Dermis microvascular lymphatic vessel endothelial cell (primary cell): ENCODE measurements around the gene APOL2. TPM values are rescaled to one million over a fixed set of nuclear protein-coding genes. Genes with fewer than 3 reads are reported as not detected.
"Not testable (repeated sequence)": the region's sequence is repeated elsewhere in the genome, so short reads cannot be mapped to it uniquely, and the experiment has no call there.

Experiments
- DNase-seq, 2 donors: peaks; one replicate each; pipeline versions ENCODE4 v3.0.0 to v3.0.0-alpha.2; 2010; ENCODE audit warnings: low read depth in 2 of 2
- total RNA-seq: library from RNA; depleted of rRNA; stranded (reverse); fragments of >200 nt; gene quantifications from 2 replicates; pipeline ENCODE4 v1.2.1, GENCODE V29; 2014

Gene APOL2
- total RNA-seq, 1 donor from 2014 or later: 37.9 TPM

DNA sequence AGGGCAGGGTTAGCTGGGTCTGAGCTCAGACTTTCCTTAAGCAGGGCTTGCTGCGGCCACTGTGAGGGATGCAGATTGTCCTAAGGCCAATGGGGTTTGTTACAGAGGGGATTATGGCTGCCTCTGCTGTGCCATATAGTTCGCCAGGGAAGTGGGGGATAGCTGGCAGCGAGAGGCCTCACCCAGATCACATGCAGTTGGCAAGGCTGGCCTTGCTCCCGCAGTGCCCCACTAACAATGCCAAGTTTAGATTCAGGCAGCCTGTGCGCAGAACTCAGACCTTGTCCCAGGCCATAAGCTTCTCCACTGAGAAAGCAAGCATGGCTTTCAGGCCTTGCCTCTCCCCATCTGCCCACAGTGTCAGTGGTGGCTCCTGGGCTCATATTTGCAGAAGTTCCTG, 4.7 kb upstream of the APOL2 start:
- no peak for DNase-seq

DNA sequence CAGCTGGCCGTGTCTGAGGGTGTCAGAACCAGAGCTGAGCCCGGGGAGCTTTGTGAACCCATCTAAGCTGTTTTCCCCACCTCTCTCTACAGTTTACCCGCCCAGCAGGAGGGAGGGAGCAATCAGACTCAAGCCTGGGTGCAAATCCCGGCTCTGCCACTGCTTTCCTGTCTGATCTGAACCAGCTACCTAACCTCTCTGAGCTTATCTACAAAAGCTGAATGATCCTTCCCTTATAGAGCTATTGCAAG, 252 bp downstream of the APOL2 start:
- no peak for DNase-seq

DNA sequence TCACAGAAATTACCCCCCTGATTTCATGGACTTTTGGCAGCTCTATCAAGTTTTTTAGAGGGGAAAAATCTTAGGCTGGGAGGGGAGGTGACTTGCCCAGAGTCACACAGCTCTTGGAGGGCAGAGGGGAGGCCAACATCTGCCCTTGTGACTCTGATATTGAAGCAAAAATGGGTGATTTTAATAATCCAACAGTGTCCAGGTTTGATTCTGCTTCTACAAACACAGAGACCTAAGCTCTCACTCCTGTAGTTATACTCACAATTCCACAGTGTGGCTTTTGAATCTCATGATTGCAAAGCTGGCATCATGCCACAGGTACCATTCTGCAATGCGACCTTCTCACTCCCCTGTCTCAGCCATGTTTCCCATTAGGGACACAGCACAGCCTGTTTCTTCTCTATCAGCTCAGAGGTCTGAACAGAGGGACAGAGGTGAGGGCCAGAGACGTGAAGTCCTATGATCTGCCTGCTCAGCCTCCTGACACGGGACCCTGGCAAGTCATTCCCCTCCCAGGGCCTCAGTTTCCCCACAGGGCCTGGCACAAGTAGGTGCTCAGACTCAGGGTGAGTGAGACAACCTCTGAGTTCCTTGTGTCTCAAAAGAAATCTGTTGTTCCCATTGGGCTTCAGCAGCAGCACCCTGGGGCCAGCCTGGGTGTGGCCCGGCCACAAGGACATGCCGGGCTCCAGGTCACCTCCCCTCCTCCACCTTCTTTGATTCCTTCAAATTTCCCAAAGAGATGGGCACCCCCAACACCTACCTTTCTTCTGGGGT, 766 bp downstream of the APOL2 start:
- DNase-seq: peak; percentile 61 to 68

DNA sequence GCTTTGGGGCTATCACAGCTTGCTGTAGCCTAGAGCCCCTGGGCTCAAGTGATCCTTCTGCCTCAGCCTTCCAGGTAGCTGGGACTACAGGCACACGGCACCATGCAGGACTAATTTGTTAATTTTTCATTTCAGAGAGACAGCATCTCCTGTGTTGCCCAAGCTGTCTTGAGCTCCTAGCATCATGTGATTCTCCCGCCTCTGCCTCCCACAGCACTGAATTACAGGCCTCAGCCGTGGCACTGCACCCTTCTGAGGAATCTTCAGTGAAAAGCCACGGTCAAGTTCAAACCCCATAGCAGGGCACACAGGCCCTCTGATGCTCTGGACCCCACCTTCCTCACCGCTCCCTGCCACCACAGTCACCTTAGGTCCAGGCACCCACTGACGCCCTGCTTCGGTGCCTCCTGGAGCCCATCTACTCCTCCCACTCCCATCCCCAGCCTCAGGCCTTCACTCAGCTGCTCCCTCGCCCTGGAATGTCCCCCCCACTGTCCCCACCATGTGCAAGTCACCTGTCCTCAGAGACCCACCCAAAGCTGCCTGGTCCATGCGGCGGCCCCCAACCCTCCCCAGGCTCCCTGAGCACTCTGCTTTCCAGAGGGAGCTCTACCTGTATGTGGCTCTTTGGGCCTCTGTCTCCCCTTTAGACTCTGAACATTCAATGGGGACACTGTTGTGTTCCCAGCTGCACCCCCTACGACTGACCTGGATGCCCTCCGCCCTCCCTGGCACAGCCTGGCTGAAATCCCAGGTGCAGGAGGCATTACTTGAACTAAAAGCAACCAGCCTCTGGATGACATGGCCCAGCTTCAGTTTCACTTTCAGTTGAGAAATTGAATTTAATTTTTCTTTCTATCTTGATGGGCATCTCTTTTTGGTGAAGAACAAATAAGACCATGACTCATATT, 1.6 kb downstream of the APOL2 start:
- DNase-seq: peak in 1 of 2 donors; percentile 26

DNA sequence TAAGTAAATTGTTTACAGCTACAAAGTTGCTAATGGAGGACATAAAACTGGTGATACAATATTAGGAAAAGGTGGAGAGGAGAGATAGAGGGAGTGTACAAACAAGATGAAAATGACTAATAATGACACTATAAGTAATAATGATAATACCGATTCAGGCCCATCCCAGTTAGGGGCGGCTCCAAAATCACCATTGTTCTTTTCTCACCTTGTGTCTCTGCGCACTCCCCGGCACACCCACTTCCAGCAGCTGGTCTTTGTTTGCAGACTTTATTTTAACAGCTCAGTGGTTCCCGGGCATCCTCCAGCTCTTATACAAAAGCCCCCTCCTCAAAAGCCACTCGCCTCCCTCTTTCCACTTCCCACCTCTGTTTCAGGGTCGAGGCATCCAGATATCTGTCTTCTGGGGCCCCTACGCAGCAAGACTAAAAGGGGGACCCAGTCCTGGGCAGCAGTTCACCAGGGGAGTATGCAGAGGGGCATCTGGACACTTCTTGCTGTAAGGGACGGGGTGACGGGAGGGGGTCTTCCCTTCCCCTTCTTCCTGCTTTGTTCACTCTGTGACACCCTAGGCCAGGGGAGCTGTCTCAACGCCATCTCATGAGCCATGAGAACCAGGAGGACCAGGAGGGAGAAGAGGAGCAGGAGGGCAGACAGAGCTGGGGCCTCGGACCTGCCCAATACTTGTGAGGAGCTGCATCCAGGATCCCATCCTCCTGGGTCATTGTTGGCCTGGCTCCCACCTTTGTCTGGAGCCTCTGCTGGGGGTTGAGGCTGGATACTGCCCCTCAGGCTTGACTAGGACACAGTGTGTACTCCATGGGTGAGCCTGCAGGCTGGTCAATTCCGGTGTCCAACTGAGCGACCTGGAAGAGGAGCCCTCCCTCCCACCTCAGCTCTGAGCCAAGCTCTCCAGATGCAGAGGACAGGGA, 2.7 kb downstream of the APOL2 start:
- peak in 1 of 2 donors; percentile 38 for DNase-seq

DNA sequence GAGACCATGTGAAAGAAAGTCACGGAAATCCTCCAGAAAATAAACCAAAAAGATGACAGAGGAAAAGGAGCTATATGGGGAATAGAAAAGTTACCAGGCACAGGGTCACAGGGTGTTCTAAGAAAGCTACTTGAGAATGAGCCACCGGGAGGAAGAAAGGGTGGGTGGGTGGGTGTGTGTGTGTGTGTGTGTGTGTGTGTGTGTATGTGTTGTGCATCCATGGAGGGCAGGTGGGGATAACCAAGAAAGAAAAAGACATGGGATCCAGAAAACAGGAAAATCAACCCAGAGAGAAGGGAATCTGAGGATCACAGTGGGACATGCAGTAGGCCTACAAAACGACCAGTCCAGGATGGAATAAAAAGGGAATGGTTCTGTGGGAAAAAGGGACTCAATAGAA, 3.7 kb downstream of the APOL2 start:
- DNase-seq: no peak

DNA sequence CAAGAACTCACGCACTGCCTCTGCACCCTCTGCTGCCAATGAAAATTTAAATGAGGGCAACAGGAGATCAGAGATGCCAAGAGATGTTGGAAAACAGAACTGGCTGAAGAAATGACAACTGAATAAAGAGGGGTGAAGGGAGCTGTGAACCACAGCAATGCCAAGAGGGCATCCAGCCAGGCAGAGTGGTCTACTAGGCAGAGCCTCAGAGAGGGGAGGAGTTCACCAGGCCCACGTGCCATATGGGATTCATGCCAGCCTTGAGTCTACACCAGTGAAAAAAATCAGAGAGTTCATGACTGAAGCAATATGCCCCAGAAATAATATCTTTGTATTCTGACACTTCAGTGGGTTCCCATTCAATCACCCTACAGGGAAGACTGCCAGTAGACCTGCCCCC, 4.4 kb downstream of the APOL2 start:
- DNase-seq: no peak

DNA sequence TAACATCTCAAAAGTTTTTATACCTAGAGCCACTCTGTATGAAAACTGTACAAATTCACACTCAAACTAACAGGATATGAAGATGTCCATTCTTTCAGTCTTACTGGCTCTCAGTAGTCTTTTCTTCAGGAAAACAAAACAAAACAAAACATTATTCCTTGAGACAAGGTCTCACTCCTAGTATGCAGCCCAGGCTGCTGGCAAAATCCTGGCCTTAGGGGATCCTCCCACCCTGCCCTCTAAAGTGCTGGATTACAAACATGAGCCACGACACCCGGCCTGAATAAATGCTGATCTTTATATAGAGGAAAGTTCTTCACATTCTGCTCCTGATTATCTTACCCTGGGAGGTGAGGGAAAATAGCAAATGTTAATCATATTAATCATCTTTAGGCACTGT, 5.1 kb downstream of the APOL2 start:
- no peak for DNase-seq

DNA sequence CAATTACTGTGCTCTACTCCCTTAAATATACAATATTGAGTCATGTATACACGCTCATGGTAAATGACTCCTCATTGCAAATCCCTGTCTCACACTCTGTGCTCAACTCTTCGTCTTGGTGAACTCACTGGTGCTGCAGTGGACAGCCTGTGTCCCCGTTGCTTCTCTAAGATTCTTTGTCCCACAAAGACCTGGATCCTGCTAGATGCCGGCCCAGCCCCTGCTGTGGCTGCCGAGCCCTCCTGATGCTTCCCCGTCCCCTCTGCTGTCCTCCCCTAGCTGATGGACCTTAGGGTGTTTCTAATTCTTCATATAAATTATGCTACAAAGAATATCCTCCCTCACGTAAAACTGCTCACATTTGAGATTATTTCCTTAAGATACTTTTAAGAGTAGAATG, 5.5 kb downstream of the APOL2 start:
- no peak for DNase-seq

DNA sequence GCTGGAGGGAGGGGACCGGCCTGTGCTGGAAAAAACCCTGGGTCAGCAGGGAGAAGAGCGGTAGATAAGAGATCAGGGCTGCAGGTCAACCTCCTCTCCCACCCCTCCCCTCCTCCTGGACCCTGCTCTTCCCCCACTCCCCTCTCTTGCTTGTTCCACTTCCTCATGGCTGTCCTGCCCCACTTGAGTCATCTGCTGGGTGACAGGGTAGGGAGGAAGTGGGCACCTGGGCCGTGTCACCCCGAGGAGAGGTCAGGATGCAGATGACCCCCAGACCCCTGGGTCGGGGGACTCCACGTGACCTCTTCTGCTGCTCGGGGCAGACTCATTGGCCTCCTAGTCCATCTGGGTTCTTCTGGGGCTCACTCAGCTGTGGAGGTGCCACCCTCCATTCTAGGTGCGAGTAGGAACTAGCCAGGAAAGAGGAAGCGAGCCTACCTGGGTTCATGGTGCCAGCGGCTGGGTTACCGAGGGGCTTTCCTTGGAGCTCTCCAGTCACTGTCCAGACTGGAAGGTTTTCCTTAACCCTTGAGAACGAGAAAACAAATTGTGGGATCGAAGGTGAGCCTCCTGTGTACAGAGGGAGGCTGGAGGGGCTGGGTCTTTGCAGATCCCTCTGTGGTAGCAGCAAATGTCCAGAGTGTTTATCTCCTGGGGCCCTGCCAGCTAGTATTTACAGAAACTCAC, 6.5 kb downstream of the APOL2 start:
- no peak for DNase-seq

DNA sequence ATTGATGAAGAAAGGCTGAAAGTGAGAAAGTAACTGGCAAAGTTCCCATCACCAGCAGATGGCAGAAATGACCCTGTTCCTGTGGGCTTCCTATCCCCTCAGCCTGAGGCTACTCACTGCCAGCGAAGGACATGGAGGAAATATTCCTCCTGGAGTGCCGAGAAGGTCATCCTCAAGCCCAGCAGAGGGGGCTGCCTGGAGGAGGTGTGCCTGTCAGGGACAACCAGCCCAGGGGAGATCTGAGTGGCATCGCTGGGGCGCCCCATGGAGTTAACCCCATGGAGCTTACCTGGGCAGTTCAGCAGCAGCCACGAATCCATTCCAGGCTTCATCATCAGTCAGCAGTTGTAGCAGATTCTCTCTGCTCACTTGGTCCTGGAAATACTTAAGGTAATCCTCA, 8.3 kb downstream of the APOL2 start:
- not testable (repeated sequence) for DNase-seq

DNA sequence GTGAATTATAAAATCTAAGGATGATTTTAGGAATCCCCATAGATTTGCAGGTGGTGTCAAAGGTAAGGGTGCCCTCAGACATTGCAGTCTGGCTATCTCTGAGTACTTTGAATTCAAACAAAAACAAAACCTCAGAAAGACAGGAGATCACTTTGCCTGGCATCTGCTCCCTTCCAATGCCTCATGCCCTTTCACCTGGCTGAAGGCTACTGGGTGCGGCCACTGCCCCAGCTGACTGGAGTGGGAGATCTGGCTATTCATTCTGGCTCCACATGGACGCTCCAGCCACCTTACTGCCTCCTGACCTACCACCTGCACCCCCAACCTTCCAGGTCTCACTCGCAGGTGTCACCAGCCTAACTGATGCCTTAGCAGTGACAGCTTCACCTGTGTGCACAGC, 9.7 kb downstream of the APOL2 start:
- not testable (repeated sequence) for DNase-seq

DNA sequence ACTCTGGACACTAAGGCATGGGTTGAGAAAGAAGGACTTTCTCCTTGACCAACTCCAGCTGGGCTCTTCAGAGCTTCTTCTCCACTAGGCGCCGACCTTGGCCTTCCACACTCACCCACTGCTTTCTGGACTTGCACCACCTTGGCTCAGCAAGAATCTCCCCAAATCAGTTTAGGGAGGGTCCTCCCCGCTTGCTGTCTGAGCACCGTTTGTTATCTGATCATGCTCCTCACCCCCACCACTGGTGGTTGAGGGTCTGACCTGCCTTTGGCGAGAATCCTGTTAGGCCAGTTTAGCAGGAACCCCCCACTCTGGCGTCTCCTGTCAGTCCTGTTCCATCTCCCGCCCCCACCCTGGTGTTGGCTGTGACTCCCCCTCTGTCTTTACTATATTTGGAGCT, 10.4 kb downstream of the APOL2 start:
- no peak for DNase-seq

DNA sequence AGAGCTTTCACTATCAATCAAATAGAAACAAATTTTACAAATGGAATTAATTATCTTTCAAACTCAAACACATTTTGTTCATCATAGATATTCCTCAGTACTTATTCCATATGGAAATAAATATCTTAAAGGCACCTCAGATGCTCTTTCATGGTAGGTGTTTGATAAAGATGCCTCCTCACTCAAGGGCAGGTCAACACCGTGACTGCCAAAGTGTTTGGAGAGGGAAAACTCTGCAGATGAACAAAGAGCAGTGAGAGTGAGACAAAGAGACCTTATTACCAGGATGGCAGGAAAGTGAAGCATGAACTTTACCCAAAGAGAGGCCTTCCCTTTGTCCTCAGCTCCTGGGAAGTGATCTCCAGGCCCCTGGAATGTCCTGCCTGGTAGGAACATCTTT, 11.0 kb downstream of the APOL2 start:
- not testable (repeated sequence) for DNase-seq

DNA sequence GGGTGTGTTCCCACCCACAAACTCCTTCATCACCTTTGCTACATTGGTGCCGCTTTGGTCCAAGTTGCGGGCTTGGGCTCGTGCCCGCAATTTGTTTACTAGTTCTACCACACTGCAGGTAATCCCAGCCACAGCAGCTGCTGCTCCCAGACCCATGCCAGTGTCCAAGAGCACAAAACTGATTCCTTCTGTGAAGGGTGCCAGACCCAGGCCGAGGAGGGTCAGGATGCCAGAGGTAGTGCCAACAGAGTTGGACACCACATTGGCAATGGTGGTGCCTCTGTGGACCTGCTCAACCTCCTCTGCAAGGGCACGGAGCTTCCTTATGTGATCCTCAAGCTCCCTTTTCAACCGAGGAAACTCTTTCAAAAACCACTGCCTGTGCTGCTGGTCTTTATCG, 11.5 kb downstream of the APOL2 start:
- no peak for DNase-seq

DNA sequence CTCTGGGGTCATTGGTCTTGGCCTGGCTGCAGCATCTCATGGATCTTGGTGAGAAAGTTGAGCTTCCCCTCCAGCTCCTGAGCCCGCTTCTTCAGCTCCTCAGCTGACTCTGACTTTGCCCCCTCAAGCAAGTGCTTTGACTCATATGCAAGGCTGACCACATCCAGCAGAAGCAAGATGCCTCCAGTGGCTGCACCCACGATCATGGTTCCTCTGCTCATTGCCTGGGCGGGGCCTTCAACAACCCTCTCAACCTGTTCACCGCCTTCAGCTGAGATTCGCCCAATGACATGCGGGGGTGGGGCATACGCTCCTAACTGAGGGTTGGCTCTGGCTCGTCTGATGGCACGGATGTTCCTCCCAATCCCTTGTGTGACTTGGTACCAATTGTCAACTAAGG, 11.9 kb downstream of the APOL2 start:
- DNase-seq: no peak

DNA sequence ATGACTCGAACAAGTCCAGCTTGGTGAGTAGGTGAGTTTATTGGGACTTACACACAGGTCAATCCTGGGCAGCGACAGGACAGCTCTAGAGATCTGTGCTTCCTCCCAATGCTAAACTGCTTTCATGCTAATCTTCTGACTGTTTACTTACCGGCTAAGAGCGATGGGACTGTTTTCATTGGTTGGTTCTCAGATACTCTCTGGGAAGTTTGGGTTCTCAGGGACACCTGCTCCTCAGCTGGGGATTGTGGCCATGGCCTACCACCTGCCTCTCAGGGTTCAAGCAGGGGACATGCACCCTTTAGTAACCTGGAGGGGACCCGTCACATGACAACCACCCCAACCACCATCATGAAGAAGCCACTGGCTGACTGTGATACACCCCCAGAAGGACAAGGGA, 13.1 kb downstream of the APOL2 start:
- no peak for DNase-seq

DNA sequence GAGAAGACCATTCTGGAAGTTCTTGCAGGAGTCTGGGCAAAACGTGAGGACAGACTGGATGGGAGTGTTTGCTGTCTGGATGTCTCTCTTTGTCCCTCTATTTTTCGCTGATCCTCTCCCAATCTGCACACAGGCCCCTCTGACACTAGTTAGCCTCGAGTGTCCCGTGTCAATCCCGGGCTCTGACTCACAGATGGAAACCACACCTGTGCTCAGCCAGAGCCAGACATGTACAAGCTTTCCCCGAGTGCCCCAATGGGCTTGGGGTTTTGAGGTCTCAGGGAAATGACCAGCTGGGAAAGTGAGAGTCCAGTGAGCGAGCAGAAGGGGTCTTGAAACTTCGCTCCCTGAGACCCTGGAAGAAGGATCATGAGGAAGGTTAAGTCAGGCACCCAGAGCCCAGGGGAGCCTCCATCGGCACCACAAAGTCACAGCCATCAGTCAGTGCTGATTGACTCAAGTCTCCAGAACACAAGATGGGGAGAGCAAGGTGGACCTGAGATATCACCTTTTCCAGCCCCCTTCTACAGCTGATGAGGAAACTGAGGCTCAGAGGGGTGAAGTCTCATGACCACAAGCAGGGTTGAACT, 13.9 kb downstream of the APOL2 start:
- DNase-seq: no peak

DNA sequence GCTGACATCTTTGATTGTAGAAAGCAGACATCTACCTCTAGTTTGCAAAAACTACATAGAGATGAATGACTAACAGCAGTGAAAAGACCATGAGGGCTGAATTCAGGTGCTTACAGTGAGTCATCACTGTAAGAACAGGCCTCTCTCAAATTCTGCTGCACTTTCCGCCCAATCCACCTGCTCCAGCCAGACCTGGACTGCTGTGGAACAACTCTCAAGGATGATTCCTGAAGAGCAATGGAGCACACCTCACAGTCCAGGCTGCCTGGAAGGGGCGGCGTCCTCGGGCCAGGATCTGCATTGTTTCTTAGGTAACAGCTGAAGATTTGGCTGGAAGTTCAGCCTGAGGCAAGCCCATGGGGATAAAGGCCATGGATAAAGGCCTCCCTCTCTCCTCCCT, 15.1 kb downstream of the APOL2 start:
- no peak for DNase-seq

DNA sequence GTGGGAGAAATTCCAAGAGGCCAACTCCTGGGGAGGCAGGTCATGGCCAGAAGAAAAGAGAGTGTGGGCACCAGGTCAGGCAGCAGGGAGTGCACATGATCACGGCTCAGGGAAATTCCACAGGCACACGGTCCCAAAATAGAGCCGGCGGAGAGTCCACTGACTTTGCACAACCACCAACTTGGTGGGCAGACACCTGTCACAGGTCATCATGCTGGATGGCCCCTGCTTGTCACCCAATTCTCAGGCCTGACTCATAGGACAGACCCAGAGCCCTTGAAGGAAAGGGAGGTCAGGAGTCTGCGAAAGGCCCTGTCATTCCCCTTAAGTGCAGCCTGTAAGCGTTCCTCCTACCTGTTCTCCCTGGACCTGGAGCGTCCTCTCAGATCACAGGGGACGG, 15.8 kb downstream of the APOL2 start:
- no peak for DNase-seq

DNA sequence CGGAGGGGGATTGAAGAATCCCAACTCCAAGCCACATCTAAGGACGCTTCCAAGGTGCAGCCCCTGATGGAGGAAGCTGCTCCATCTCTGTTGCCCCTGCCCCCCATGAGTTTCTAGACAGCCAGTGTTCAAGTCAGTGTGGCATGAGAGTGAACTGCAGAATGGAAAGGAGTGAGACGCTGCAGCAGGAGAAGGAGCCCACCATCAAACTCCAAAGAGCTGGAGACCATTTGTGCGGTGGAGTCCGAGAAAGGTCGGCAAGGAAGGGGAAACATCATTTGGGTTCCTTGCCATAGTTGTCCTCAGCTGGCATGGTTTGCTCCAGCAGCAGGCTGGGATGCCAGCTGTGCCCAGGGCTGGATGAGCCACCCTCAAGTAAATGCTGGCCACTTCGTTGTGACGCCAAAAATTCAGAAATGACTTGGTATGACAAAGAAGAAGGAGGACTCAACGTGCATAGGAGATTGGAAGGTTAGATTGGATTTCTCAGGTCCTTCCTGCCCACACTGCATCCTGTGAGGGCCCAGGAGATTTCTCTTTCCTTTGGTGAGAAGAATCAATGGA, 16.4 kb downstream of the APOL2 start:
- no peak for DNase-seq
